Heart left ventricle (tissue), 16 donors: ENCODE data around the gene LETM1. TPM values are rescaled to one million over a fixed set of nuclear protein-coding genes. Genes with fewer than 3 reads are reported as not detected.

ENCODE experiments used
- ATAC-seq, 4 donors: fragments of 200-7000 bp; cut with Tn5 transposase; one replicate each; pipeline ENCODE4 v1.9.1; 2020 to 2022; ENCODE audit warnings: moderate library complexity in 4 of 4, mild to moderate bottlenecking in 3 of 4, moderate number of reproducible peaks in 1 of 4
- DNase-seq, 5 donors: peaks; one replicate each; pipeline ENCODE4 v3.0.0-alpha.2; 2020
- H3K27ac ChIP-seq, 12 donors: fragments of 200-600 bp; sonication (generic) in 4 of 12; one replicate each; pipeline versions ENCODE4 v1.5.0 to v1.8.0; 2016 to 2022; ENCODE audit warnings: mild to moderate bottlenecking in 2 of 12
- H3K27me3 ChIP-seq, 9 donors: fragments of 200-600 bp; sonication (generic) in 2 of 9; one replicate each; pipeline versions ENCODE4 v1.5.1 to v1.8.0; 2016 to 2022; ENCODE audit warnings: mild to moderate bottlenecking in 3 of 9
- H3K36me3 ChIP-seq, 9 donors: fragments of 200-600 bp; sonication (generic) in 2 of 9; one replicate each; pipeline versions ENCODE4 v1.5.0 to v1.8.0; 2018 to 2022; ENCODE audit warnings: mild to moderate bottlenecking in 2 of 9
- H3K4me1 ChIP-seq, 12 donors: fragments of 200-600 bp; sonication (generic) in 4 of 12; one replicate each; pipeline versions ENCODE4 v1.5.0 to v1.8.0; 2016 to 2022; ENCODE audit warnings: mild to moderate bottlenecking in 3 of 12
- H3K4me3 ChIP-seq, 12 donors: fragments of 200-600 bp; sonication (generic) in 4 of 12; one replicate each; pipeline versions ENCODE4 v1.5.0 to v1.8.0; 2017 to 2022; ENCODE audit warnings: mild to moderate bottlenecking in 9 of 12, moderate library complexity in 4 of 12
- H3K9me3 ChIP-seq, 12 donors: fragments of 200-600 bp; sonication (generic) in 4 of 12; one replicate each; pipeline versions ENCODE4 v1.5.0 to v1.8.0; 2016 to 2022; ENCODE audit warnings: mild to moderate bottlenecking in 1 of 12
- CTCF ChIP-seq, 12 donors: fragments of 200-600 bp; sonication (generic) in 4 of 12; IDR thresholded peaks; one replicate each; pipeline versions ENCODE4 v1.5.0 to v1.8.0; 2018 to 2022; ENCODE audit warnings: antibody characterized with exemption in 12 of 12, mild to moderate bottlenecking in 5 of 12
- POLR2A ChIP-seq, 2 donors: fragments of 450-650 bp; IDR thresholded peaks; one replicate each; pipeline ENCODE4 v1.6.1; 2017; ENCODE audit warnings: antibody characterized with exemption in 2 of 2, mild to moderate bottlenecking in 2 of 2, moderate library complexity in 2 of 2
- WGBS, 4 donors: extraction: QIAGEN DNeasy Blood & Tissue Kit in 2 of 4; methylation state at CpG; one replicate each; pipeline versions ENCODE4 v1.1.5 to v1.1.7; 2013 to 2018; 5-methylcytosine and 5-hydroxymethylcytosine counted together
- intact Hi-C, 10 donors: fragments of 100-400 bp; cut with DNase I; formaldehyde crosslinking; loops; one replicate each; pipeline versions ENCODE4 v1.11.1 to v1.14.2; 2022
- polyA plus RNA-seq, 2 donors: library from polyadenylated mRNA; stranded (reverse); fragments of 200-250 nt; gene quantifications; one replicate each; pipeline ENCODE4 v1.2.3, GENCODE V29; 2013
- total RNA-seq, 9 donors: library from RNA; depleted of rRNA in 2 of 9; stranded (reverse); fragments of >200 nt in 2 of 9; fragmentation: NEBNext Ultra II Directional in 3 of 9; extraction: Animal tissue kit (Norgen Biotek cat#: 25700) in 3 of 9; gene quantifications; one replicate each; pipeline versions ENCODE4 v1.1.0 to v1.2.4, GENCODE V29; 2016 to 2023
- donor health status: ischemic (EF 13 %, LVEDD 7.1; RV severe dilation, severe dysfunction).
- donor health status: healthy with polysubstance abuse.
- donor health status: DM: no; HTN: yes; CAD: no.
- donor health status: DM: no; HTN: no; CAD: no.
- donor health status: ischemic (EF 25% LVEDD 6.9; RV normal size, moderate dysfunction).
- donor health status: ischemic (EF 25% LVEDD 5.7; RV mildly dilated, moderate dysfunction).
- donor health status: healthy.
- donor health status: DM: yes; HTN: yes; CAD: no.
- donor health status: ischemic (EF 35%, LVEDD 5.7; RV mildly dilated, moderate dysfunction).
- donor health status: nonischemic (EF 11% LVEDD 7.7; RV severe dilation, severe dysfunction).
- donor health status: DM: yes; HTN: yes; CAD: no.
- donor health status: PGD.
- donor health status: ischemic (EF 29% LVEDD 5.4; RV normal size, mild dysfunction).
- donor health status: nonischemic (EF 23%, LVEDD 6.1; RV moderate dilation, normal function).

The LETM1 gene
- total and polyA plus RNA-seq, 11 donors: 22.1 to 54.7 (median 43.4) TPM

- intact Hi-C loops: no loop called here
- H3K27me3 ChIP-seq: no peaks in the 10 kb centered on the region
- no peak for DNase-seq
- no peak overlapping the region for H3K4me3 ChIP-seq
- TF ChIP-seq CTCF (IDR thresholded peaks at IDR 0.05): no peak
- TF ChIP-seq POLR2A (IDR thresholded peaks at IDR 0.05): no peak
- no peak for ATAC-seq
- peaks cover 0 to 100% (median 89%) of the 10 kb centered on the region in 9 donors for H3K36me3 ChIP-seq
- no peak overlapping the region for H3K27ac ChIP-seq
- H3K9me3 ChIP-seq: no peaks in the 10 kb centered on the region
- no peaks in the 10 kb centered on the region for H3K4me1 ChIP-seq
- WGBS, 4 donors: 84 to 92% (median 87%) methylated on average over 21 of the region's 21 CpGs
Measured at GRCh38 chr4:1834047-1834775, 21.7 kb downstream of the LETM1 start.

GRCh38 chr4:1833307-1834046, 22.5 kb downstream of the LETM1 start:
- 91 to 100% (median 94%) methylated on average over 1 to 14 of the region's 14 CpGs for WGBS, 4 donors
- Histone ChIP-seq H3K27me3 (no peaks in the 10 kb centered on the region), H3K27ac (no peak overlapping the region), H3K4me1 (no peaks in the 10 kb centered on the region), H3K9me3 (no peaks in the 10 kb centered on the region), H3K4me3 (no peak overlapping the region), H3K36me3 (peaks cover 0 to 93% (median 81%) of the 10 kb centered on the region in 9 donors)
- no peak for DNase-seq
- ATAC-seq: no peak
- TF ChIP-seq POLR2A (IDR thresholded peaks at IDR 0.05) (no peak), CTCF (IDR thresholded peaks at IDR 0.05) (no peak)
- intact Hi-C loops: no loop called here

- no peak for DNase-seq
- Histone ChIP-seq H3K36me3 (peaks cover 0 to 85% (median 73%) of the 10 kb centered on the region in 9 donors), H3K9me3 (no peaks in the 10 kb centered on the region), H3K27ac (no peak overlapping the region), H3K4me1 (no peaks in the 10 kb centered on the region), H3K27me3 (no peaks in the 10 kb centered on the region), H3K4me3 (no peak overlapping the region)
- WGBS, 4 donors: 89 to 92% (median 91%) methylated on average over 18 of the region's 18 CpGs
- TF ChIP-seq CTCF (IDR thresholded peaks at IDR 0.05) (no peak), POLR2A (IDR thresholded peaks at IDR 0.05) (no peak)
- intact Hi-C loops: no loop called here
- no peak for ATAC-seq
Measured at GRCh38 chr4:1832690-1833089, 23.3 kb downstream of the LETM1 start.

- TF ChIP-seq POLR2A (IDR thresholded peaks at IDR 0.05) (no peak), CTCF (IDR thresholded peaks at IDR 0.05) (no peak)
- Histone ChIP-seq H3K4me1 (no peaks in the 10 kb centered on the region), H3K27me3 (no peaks in the 10 kb centered on the region), H3K9me3 (no peaks in the 10 kb centered on the region), H3K27ac (no peak overlapping the region), H3K36me3 (peaks cover 0 to 78% (median 67%) of the 10 kb centered on the region in 9 donors), H3K4me3 (no peak overlapping the region)
- ATAC-seq (no peak), DNase-seq (no peak)
- 90 to 94% (median 94%) methylated on average over 2 to 8 of the region's 8 CpGs for WGBS, 4 donors
- intact Hi-C loops: no loop called here
Measured at GRCh38 chr4:1831331-1831730, 24.6 kb downstream of the LETM1 start.
